GM18870 (cell line): ENCODE data around the gene SALL1.

Source experiments
- ATAC-seq: cut with Tn5 transposase; IDR thresholded peaks from one replicate; pipeline ENCODE4 v1.9.1; 2021; ENCODE audit warnings: moderate library complexity; ENCODE audit not compliant: unreplicated experiment

SALL1 gene

GRCh38 chr16:51150888-51151320, at the start of gene SALL1:
TSS of gene SALL1 (minus strand) at chr16:51151270. CDS start at chr16:51151241, 29 bp downstream.
- no peak for ATAC-seq

GRCh38 chr16:51200793-51201192, 49.7 kb upstream of the SALL1 start:
- no peak for ATAC-seq

- ATAC-seq: no peak
Measured at GRCh38 chr16:51197953-51198748, 47.1 kb upstream of the SALL1 start.

GRCh38 chr16:51193879-51194278, 42.8 kb upstream of the SALL1 start:
- no peak for ATAC-seq

GRCh38 chr16:51184702-51185433, 33.8 kb upstream of the SALL1 start:
- ATAC-seq: peak; percentile 48

GRCh38 chr16:51181503-51181811, 30.4 kb upstream of the SALL1 start:
- ATAC-seq: no peak

GRCh38 chr16:51180719-51181502, 29.8 kb upstream of the SALL1 start:
- no peak for ATAC-seq

- ATAC-seq: no peak
Measured at GRCh38 chr16:51175081-51175480, 24.0 kb upstream of the SALL1 start.

GRCh38 chr16:51172368-51172767, 21.3 kb upstream of the SALL1 start:
- no peak for ATAC-seq

- peak; percentile 43 for ATAC-seq
Measured at GRCh38 chr16:51168755-51169154, 17.7 kb upstream of the SALL1 start.

GRCh38 chr16:51167170-51167895, 16.3 kb upstream of the SALL1 start:
- no peak for ATAC-seq

- ATAC-seq: no peak
Measured at GRCh38 chr16:51166541-51166940, 15.5 kb upstream of the SALL1 start.

GRCh38 chr16:51166091-51166490, 15.0 kb upstream of the SALL1 start:
- no peak for ATAC-seq

- ATAC-seq: no peak
Measured at GRCh38 chr16:51165043-51165442, 14.0 kb upstream of the SALL1 start.

- ATAC-seq: no peak
Measured at GRCh38 chr16:51164574-51164973, 13.5 kb upstream of the SALL1 start.

GRCh38 chr16:51163894-51164566, 13.0 kb upstream of the SALL1 start:
- ATAC-seq: no peak

- ATAC-seq: no peak
Measured at GRCh38 chr16:51163366-51163765, 12.3 kb upstream of the SALL1 start.

- no peak for ATAC-seq
Measured at GRCh38 chr16:51161440-51162195, 10.5 kb upstream of the SALL1 start.

- no peak for ATAC-seq
Measured at GRCh38 chr16:51159865-51160264, 8.8 kb upstream of the SALL1 start.

GRCh38 chr16:51159296-51159695, 8.2 kb upstream of the SALL1 start:
- no peak for ATAC-seq
